AG09319 (cell line): ENCODE data around the gene NLK.

Experiments
- DNase-seq: peaks from one replicate; pipeline ENCODE4 v3.0.0-alpha.2; 2010; ENCODE audit warnings: low read depth; ENCODE audit errors: extremely low read depth
- TF ChIP-seq, protein P1 (sequence below): IDR thresholded peaks from 2 replicates; pipeline ENCODE4 v1.5.1; 2011; ENCODE audit warnings: low read depth, mild to moderate bottlenecking, inconsistent platforms, low read length, moderate library complexity

The NLK gene

DNA sequence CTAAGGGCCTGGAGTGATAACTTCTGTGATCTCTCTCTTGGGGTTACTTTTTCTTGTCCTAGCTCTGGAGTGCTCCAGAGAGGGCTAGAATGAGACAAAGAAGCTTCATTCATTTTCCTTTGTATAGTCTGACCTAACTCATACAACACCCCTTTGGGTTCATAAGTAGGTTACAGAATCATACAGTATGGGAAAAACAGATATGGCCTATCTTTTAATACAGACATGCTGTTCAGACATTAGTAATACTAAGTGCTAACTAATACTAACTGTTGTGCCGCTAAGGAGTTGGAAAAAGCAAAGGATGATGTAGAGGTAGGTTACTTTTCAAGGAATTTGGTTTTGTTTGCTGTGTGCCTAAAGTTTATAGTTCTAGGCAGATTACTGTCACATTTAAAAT lies 84.7 kb downstream of the NLK start:
- no peak for DNase-seq
- TF ChIP-seq, protein P1, sequence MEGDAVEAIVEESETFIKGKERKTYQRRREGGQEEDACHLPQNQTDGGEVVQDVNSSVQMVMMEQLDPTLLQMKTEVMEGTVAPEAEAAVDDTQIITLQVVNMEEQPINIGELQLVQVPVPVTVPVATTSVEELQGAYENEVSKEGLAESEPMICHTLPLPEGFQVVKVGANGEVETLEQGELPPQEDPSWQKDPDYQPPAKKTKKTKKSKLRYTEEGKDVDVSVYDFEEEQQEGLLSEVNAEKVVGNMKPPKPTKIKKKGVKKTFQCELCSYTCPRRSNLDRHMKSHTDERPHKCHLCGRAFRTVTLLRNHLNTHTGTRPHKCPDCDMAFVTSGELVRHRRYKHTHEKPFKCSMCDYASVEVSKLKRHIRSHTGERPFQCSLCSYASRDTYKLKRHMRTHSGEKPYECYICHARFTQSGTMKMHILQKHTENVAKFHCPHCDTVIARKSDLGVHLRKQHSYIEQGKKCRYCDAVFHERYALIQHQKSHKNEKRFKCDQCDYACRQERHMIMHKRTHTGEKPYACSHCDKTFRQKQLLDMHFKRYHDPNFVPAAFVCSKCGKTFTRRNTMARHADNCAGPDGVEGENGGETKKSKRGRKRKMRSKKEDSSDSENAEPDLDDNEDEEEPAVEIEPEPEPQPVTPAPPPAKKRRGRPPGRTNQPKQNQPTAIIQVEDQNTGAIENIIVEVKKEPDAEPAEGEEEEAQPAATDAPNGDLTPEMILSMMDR, result no peak

DNA sequence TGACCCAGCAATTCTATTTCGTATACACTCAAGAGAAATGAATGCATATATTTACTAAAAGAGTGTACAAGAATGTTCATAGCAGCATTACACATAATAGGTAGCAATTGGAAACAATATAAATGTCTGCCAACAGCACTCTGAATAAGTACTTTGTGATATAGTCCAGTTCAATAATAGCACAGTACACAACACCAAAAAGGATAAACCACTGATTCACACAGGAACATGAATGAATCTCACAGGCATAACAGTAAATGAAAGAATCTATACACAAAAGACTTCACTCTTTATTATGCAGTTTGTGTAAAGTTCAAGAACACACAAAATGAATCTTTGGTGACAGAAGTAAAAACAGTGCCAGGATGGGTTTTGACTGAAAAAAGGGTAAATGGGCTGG lies 86.3 kb downstream of the NLK start:
- TF ChIP-seq, protein P1, result no peak

DNA sequence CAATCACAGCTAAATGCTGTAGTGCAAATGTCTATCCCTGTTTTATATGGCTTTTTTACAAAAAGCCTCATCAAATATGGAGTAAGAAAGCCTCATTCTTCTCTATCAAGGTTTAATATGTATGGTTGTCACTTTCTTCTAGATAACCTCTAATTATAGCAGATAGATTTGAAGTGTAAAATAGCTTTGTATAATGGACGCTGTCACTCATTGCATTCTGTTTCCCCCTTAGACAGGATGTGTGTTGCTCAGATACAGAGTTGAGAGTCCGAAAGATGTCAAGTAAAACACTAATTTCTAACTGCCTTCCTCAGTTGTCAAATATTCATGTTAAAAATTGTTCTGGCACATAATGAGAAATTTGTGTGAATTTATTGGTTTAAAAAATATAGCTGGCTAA lies 88.0 kb downstream of the NLK start:
- no peak for DNase-seq
- TF ChIP-seq, protein P1, result no peak

More for the DNA sequence above, 86.3 kb downstream of the NLK start:
- no peak for DNase-seq

DNA sequence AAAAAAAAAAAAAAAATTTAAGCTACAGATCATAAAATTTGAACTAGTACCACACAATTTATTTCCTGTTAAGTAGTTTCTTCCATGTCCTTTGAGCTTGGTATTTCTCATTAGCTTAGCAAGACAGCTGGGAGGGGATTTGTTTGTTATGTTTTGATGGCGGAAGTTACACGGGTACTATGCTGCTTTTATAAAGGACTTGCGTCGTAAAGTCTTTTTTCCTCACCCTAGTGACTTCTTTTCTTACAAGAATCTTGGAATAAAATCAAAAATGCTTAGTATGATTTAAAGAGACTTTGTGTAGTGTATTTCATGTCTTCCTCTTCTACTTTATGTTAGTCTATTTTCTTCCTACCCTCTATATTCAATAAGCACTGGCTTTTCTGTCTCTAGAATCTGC lies 89.1 kb downstream of the NLK start:
- DNase-seq, result no peak
- TF ChIP-seq, protein P1, result no peak

DNA sequence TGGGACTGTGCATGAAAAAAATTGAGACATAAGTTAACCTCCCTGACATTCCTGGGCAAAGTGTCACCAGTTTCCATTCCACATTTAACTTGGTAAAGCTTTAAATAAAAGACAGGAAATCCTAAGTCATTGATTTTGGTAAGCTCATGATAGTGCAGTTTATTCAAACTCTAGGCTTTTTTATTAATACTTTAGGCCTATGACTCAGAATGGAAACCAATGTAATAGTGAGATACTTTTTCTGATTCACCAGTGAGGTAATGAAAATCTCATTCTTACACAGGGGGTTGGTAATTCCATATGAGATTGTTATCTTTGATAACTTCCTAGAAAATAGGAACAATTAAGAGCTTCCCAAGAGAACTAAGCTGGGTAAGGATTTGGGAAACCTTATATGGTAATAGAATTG lies 91.1 kb downstream of the NLK start:
- TF ChIP-seq, protein P1, result no peak
- DNase-seq, result peak; percentile 11

DNA sequence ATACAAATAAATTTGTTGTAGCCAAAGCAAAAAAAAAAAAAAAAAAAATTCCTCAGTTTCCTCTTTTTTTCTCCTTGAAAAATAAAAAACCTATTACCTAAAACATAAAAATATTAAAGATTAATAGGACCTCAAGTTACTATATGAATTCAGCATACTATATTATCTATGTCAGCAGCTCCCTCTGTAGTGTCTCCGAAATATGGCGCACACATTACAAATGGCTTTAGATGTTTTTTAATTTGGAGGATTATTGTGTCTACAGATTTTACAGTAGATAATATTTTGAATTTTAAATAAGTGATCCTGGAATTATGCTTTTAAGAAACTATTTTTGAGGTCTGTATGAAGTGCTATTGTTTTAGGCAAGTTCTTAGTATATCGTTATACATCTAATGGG lies 94.4 kb downstream of the NLK start:
- TF ChIP-seq, protein P1, result no peak
- no peak for DNase-seq

DNA sequence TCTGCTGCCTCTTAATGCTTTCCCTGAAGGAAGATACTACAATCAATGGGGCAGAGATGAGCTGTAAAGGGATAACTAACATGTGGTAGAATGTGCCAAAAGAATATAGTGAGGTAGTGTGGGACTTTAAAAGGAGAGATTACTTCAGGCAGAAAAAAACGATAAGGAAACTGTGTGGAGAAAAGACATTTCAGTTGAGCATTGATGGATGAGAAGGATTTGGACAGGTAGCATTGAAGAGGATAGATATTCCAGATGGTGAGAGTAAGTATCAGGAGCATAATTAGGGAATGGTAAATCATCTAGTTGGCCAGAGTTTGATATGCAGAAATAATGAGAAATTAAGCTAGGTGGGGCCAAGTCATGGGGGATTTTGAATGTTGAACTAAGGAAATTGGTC lies 97.3 kb downstream of the NLK start:
- DNase-seq, result no peak
- TF ChIP-seq, protein P1, result no peak
